Measurements from ENCODE around the gene OGDH. TPM values are rescaled to one million over a fixed set of nuclear protein-coding genes. Genes with fewer than 3 reads are reported as not detected.

The OGDH gene
- total and polyA plus RNA-seq, 4 experiments from 2014 or later, result 42.2 to 126 (median 88.8) TPM

DNA sequence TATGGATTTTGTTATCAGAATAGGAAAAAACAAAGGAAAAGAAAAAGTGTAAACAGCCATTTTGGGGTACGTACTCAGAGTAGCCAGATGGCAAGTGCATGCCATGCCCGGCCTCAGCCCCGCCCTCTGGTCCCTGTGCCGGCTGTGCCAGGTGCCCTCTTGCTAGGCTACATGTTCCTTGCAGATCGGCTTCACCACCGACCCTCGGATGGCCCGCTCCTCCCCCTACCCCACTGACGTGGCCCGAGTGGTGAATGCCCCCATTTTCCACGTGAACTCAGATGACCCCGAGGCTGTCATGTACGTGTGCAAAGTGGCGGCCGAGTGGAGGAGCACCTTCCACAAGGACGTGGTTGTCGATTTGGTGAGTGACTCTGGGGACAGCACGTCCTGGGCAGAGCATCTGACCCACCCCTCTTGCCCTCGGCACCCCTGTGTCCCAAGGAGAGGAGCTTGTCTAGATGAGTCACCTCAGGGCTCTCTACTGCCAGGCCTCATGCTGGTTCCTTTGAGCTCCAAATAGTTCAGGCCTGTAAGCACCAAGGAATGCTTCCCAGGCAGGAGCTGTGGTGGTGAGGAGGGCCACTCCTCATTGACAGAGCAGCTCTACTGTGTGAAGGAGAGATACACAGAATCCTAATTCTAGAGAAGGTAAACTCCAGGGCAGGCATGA lies 87.3 kb downstream of the OGDH start:
- no peaks in the 10 kb centered on the region for H3K27me3 Mint-ChIP-seq

GRCh38 chr7:44694326-44694725 lies 87.9 kb downstream of the OGDH start:
- Histone ChIP-seq H3K36me3 (ENCODE audit: insufficient read depth, low read length) (peaks cover 64% of the 10 kb centered on the region), H3K27ac (ENCODE audit: low read depth, low read length) (no peak overlapping the region), H3K4me3 (ENCODE audit: low read length in 2 of 2) (no peak overlapping the region), H3K9me3 (ENCODE audit: control insufficient read depth in 1 of 2, low read length in 2 of 2) (no peaks in the 10 kb centered on the region), H3K27me3 (ENCODE audit: insufficient read depth, low read length) (no peaks in the 10 kb centered on the region), H3K4me1 (ENCODE audit: insufficient read depth, low read length) (no peaks in the 10 kb centered on the region)
- ChIA-PET POLR2A (ENCODE audit: partially characterized antibody) (interaction anchor here (1.7 kb wide), 1 partner anchor 88 kb away, joined by 5 read pairs; the partner anchor contains the start of gene OGDH), CTCF (ENCODE audit: partially characterized antibody) (no interaction called here)
- Mint-ChIP-seq H3K4me3 (no peak overlapping the region), H3K4me1 (peaks cover 0 to 3% (median 1%) of the 10 kb centered on the region in 4 donors), H3K27ac (peak overlapping the region in 3 of 7 donors; percentile 19 to 64 (median 47)), H3K9me3 (no peaks in the 10 kb centered on the region), H3K36me3 (peaks cover 57 to 67% of the 10 kb centered on the region in 2 donors), H3K27me3 (no peaks in the 10 kb centered on the region)
- no peak for DNase-seq
- intact Hi-C loops (cut with micrococcal nuclease), result no loop called here

More for the DNA sequence above, 87.3 kb downstream of the OGDH start:
- DNase-seq, result no peak
- H3K36me3 ChIP-seq (ENCODE audit: insufficient read depth, low read length), result peaks cover 64% of the 10 kb centered on the region
- intact Hi-C loops (cut with micrococcal nuclease), result no loop called here
- peak overlapping the region in 2 of 7 donors; percentile 47 to 86 for H3K27ac Mint-ChIP-seq
- POLR2A ChIA-PET (ENCODE audit: partially characterized antibody), result interaction anchor here (1.7 kb wide), 1 partner anchor 87 kb away, joined by 5 read pairs; the partner anchor contains the start of gene OGDH
- peaks cover 58 to 66% of the 10 kb centered on the region in 2 donors for H3K36me3 Mint-ChIP-seq
- H3K4me3 Mint-ChIP-seq, result no peak overlapping the region
- no peaks in the 10 kb centered on the region for H3K9me3 Mint-ChIP-seq
- H3K4me1 ChIP-seq (ENCODE audit: insufficient read depth, low read length), result no peaks in the 10 kb centered on the region
- H3K27me3 ChIP-seq (ENCODE audit: insufficient read depth, low read length), result no peaks in the 10 kb centered on the region
- H3K4me3 ChIP-seq (ENCODE audit: low read length in 2 of 2), result no peak overlapping the region
- H3K9me3 ChIP-seq (ENCODE audit: control insufficient read depth in 1 of 2, low read length in 2 of 2), result no peaks in the 10 kb centered on the region
- H3K4me1 Mint-ChIP-seq, result peaks cover 0 to 3% (median 1%) of the 10 kb centered on the region in 4 donors
- CTCF ChIA-PET (ENCODE audit: partially characterized antibody), result no interaction called here
- H3K27ac ChIP-seq (ENCODE audit: low read depth, low read length), result no peak overlapping the region

- Histone ChIP-seq H3K27me3 (ENCODE audit: insufficient read depth, low read length) (no peaks in the 10 kb centered on the region), H3K27ac (ENCODE audit: low read depth, low read length) (no peak overlapping the region), H3K4me1 (ENCODE audit: insufficient read depth, low read length) (no peaks in the 10 kb centered on the region), H3K9me3 (ENCODE audit: control insufficient read depth in 1 of 2, low read length in 2 of 2) (no peaks in the 10 kb centered on the region), H3K36me3 (ENCODE audit: insufficient read depth, low read length) (peaks cover 69% of the 10 kb centered on the region), H3K4me3 (ENCODE audit: low read length in 2 of 2) (no peak overlapping the region)
- peaks cover 57 to 67% of the 10 kb centered on the region in 2 donors for H3K36me3 Mint-ChIP-seq
- intact Hi-C loops (cut with micrococcal nuclease), result no loop called here
- POLR2A ChIA-PET (ENCODE audit: partially characterized antibody), result interaction anchor here (1.7 kb wide), 1 partner anchor 88 kb away, joined by 5 read pairs; the partner anchor contains the start of gene OGDH
- peaks cover 0 to 3% (median 0%) of the 10 kb centered on the region in 4 donors for H3K4me1 Mint-ChIP-seq
- DNase-seq, result no peak
- H3K27ac Mint-ChIP-seq, result peak overlapping the region in 3 of 7 donors; percentile 19 to 67 (median 64)
- H3K27me3 Mint-ChIP-seq, result no peaks in the 10 kb centered on the region
- H3K4me3 Mint-ChIP-seq, result no peak overlapping the region
- CTCF ChIA-PET (ENCODE audit: partially characterized antibody), result no interaction called here
- no peaks in the 10 kb centered on the region for H3K9me3 Mint-ChIP-seq
Observed at GRCh38 chr7:44694766-44695165, 88.3 kb downstream of the OGDH start.

DNA sequence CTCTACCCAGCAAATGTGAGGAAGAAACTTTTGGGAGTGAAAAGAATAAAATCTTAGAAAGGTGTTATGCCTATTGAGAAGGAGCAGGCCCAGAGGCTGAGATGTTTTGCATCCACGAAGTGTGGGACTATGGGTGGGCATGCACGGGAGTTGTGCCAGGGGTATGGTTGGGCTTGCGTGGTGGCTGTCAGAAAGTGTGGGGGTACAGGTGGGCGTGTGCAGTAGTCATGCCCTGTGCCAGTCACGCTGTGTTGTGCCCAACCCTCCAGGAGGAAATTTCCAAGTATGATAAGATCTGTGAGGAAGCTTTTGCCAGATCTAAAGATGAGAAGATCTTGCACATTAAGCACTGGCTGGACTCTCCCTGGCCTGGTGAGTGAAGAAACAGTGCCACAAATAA lies 89.3 kb downstream of the OGDH start:
- Histone ChIP-seq H3K27me3 (ENCODE audit: insufficient read depth, low read length) (no peaks in the 10 kb centered on the region), H3K27ac (ENCODE audit: low read depth, low read length) (no peak overlapping the region), H3K4me3 (ENCODE audit: low read length in 2 of 2) (no peak overlapping the region), H3K9me3 (ENCODE audit: control insufficient read depth in 1 of 2, low read length in 2 of 2) (no peaks in the 10 kb centered on the region), H3K36me3 (ENCODE audit: insufficient read depth, low read length) (peaks cover 68% of the 10 kb centered on the region), H3K4me1 (ENCODE audit: insufficient read depth, low read length) (no peaks in the 10 kb centered on the region)
- no peak overlapping the region for H3K4me3 Mint-ChIP-seq
- H3K4me1 Mint-ChIP-seq, result peaks cover 0 to 3% (median 0%) of the 10 kb centered on the region in 4 donors
- DNase-seq, result no peak
- POLR2A ChIA-PET (ENCODE audit: partially characterized antibody), result interaction anchor here (0.6 kb wide), 1 partner anchor 121 kb away, joined by 3 read pairs; no protein-coding TSS in a partner anchor
- no peaks in the 10 kb centered on the region for H3K9me3 Mint-ChIP-seq
- H3K36me3 Mint-ChIP-seq, result peaks cover 61 to 68% of the 10 kb centered on the region in 2 donors
- CTCF ChIA-PET (ENCODE audit: partially characterized antibody), result no interaction called here
- intact Hi-C loops (cut with micrococcal nuclease), result no loop called here
- H3K27me3 Mint-ChIP-seq, result no peaks in the 10 kb centered on the region
- H3K27ac Mint-ChIP-seq, result peak overlapping the region in 2 of 7 donors; percentile 68 to 73

DNA sequence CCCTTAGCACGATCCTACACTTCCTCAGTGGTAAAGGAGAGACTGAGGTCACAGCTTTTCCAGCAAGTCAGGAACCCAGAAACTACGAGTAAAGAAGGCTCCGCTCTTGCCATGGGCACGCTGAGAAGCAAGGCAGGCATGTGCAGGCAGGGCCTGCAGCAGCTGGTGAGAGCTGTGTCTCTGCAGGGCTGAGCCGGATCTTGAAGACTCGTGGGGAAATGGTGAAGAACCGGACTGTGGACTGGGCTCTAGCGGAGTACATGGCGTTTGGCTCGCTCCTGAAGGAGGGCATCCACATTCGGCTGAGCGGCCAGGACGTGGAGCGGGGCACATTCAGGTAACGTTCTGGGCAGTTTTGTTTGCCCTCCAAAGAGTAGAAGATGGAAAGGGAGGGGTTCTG lies 90.3 kb downstream of the OGDH start:
- ChIA-PET POLR2A (ENCODE audit: partially characterized antibody) (no interaction called here), CTCF (ENCODE audit: partially characterized antibody) (no interaction called here)
- H3K9me3 Mint-ChIP-seq, result no peaks in the 10 kb centered on the region
- peak overlapping the region in 2 of 7 donors; percentile 4 to 21 for H3K27ac Mint-ChIP-seq
- Histone ChIP-seq H3K4me1 (ENCODE audit: insufficient read depth, low read length) (no peaks in the 10 kb centered on the region), H3K4me3 (ENCODE audit: low read length in 2 of 2) (no peak overlapping the region), H3K27me3 (ENCODE audit: insufficient read depth, low read length) (no peaks in the 10 kb centered on the region), H3K27ac (ENCODE audit: low read depth, low read length) (no peak overlapping the region), H3K36me3 (ENCODE audit: insufficient read depth, low read length) (peaks cover 71% of the 10 kb centered on the region), H3K9me3 (ENCODE audit: control insufficient read depth in 1 of 2, low read length in 2 of 2) (no peaks in the 10 kb centered on the region)
- no peaks in the 10 kb centered on the region for H3K27me3 Mint-ChIP-seq
- H3K4me3 Mint-ChIP-seq, result no peak overlapping the region
- H3K4me1 Mint-ChIP-seq, result peaks cover 0 to 3% (median 0%) of the 10 kb centered on the region in 4 donors
- intact Hi-C loops (cut with micrococcal nuclease), result no loop called here
- peaks cover 67 to 72% of the 10 kb centered on the region in 2 donors for H3K36me3 Mint-ChIP-seq
- DNase-seq, result no peak

- intact Hi-C loops (cut with micrococcal nuclease), result no loop called here
- peak overlapping the region in 1 of 8 donors; percentile 52 for H3K4me3 Mint-ChIP-seq
- Histone ChIP-seq H3K36me3 (ENCODE audit: insufficient read depth, low read length) (peaks cover 76% of the 10 kb centered on the region), H3K27me3 (ENCODE audit: insufficient read depth, low read length) (no peaks in the 10 kb centered on the region), H3K27ac (ENCODE audit: low read depth, low read length) (no peak overlapping the region), H3K9me3 (ENCODE audit: control insufficient read depth in 1 of 2, low read length in 2 of 2) (no peaks in the 10 kb centered on the region), H3K4me1 (ENCODE audit: insufficient read depth, low read length) (no peaks in the 10 kb centered on the region), H3K4me3 (ENCODE audit: low read length in 2 of 2) (no peak overlapping the region)
- CTCF ChIA-PET (ENCODE audit: partially characterized antibody), result no interaction called here
- peaks cover 0 to under 1% (median 0%) of the 10 kb centered on the region in 4 donors for H3K4me1 Mint-ChIP-seq
- H3K9me3 Mint-ChIP-seq, result peaks cover 0 to 2% (median 0%) of the 10 kb centered on the region in 8 donors
- no peaks in the 10 kb centered on the region for H3K27me3 Mint-ChIP-seq
- peaks cover 66 to 71% of the 10 kb centered on the region in 2 donors for H3K36me3 Mint-ChIP-seq
- no peak for DNase-seq
- POLR2A ChIA-PET (ENCODE audit: partially characterized antibody), result interaction anchor here (0.9 kb wide), 1 partner anchor 101 kb away, joined by 3 read pairs; no protein-coding TSS in a partner anchor
- peak overlapping the region in 4 of 7 donors; percentile 21 to 83 (median 46) for H3K27ac Mint-ChIP-seq
Observed at GRCh38 chr7:44697136-44698045, 91.0 kb downstream of the OGDH start.
